ENCODE results near the gene HERC5.

DNA sequence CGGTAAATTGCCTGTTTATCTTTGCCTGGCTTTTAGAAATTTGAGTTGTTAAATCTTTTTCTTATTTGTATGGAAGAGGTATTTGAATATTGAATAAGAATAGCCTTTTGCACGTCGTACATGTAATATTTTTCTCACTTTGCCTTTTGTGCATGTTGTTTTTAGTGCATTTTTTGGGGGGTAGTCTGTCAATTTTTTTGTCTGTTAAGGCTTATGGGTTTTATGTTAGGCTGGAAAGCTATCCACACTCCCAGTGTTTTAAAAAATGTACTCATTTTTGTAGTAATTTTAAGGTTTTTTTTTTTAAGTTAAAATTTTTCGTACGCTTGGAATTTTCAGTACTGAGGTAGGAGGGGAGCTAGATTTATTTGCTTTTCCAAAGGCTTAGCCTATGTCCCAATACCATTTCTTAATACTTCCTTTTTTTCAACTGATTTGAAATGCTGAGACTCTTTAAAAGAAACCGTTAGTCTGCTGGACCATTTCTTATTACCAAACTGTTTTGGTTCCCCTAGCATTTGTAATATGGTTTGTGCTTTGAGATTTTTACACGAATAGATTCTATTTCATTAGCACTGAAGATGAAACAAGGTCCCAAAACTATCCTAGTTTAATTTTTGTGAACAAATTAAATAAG is 1.3 kb downstream of the HERC5 start:
- TF ChIP-seq POLR2A (IDR thresholded peaks at IDR 0.05) (no peak), EP300 (IDR thresholded peaks at IDR 0.05) (no peak)
- TF ChIP-seq, protein P1, sequence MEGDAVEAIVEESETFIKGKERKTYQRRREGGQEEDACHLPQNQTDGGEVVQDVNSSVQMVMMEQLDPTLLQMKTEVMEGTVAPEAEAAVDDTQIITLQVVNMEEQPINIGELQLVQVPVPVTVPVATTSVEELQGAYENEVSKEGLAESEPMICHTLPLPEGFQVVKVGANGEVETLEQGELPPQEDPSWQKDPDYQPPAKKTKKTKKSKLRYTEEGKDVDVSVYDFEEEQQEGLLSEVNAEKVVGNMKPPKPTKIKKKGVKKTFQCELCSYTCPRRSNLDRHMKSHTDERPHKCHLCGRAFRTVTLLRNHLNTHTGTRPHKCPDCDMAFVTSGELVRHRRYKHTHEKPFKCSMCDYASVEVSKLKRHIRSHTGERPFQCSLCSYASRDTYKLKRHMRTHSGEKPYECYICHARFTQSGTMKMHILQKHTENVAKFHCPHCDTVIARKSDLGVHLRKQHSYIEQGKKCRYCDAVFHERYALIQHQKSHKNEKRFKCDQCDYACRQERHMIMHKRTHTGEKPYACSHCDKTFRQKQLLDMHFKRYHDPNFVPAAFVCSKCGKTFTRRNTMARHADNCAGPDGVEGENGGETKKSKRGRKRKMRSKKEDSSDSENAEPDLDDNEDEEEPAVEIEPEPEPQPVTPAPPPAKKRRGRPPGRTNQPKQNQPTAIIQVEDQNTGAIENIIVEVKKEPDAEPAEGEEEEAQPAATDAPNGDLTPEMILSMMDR (IDR thresholded peaks at IDR 0.05): no peak

Measured in sigmoid colon (tissue), 4 donors.